Fibroblast of upper back skin (primary cell): Measurements from ENCODE around the gene KYAT1.

ENCODE experiments used
- DNase-seq: peaks from one replicate; pipeline ENCODE4 v3.0.0-alpha.2; 2013

The KYAT1 gene

GRCh38 chr9:128881884-128882676, at the start of gene KYAT1, which contains the start of gene LRRC8A:
TSS of gene KYAT1 (minus strand) at chr9:128881950. CDS start at chr9:128845405, 36,545 bp downstream.
TSS of gene LRRC8A (plus strand) at chr9:128882133. CDS start at chr9:128907165, 25,032 bp downstream.
- peak; percentile 95 for DNase-seq

GRCh38 chr9:128929560-128929959, 47.8 kb upstream of the KYAT1 start:
- no peak for DNase-seq

DNA sequence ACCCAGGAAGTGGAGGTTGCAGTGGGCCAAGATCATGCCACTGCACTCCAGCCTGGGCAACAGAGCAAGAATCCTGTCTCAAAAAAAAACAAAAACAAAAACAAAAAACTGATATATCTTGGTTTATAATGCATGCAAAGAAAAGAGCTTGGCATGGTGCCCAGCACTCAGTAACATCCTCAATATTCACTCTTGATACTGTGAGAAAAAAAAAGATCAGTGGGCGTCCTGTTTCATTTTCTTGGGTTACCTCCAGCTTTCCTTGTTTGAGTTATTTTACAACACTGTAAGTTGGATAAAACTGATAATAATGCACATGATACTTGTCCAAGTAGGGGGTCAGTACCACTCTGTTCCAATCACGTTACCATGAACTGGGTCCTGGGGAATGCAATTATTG, 46.9 kb upstream of the KYAT1 start:
- DNase-seq, result no peak

DNA sequence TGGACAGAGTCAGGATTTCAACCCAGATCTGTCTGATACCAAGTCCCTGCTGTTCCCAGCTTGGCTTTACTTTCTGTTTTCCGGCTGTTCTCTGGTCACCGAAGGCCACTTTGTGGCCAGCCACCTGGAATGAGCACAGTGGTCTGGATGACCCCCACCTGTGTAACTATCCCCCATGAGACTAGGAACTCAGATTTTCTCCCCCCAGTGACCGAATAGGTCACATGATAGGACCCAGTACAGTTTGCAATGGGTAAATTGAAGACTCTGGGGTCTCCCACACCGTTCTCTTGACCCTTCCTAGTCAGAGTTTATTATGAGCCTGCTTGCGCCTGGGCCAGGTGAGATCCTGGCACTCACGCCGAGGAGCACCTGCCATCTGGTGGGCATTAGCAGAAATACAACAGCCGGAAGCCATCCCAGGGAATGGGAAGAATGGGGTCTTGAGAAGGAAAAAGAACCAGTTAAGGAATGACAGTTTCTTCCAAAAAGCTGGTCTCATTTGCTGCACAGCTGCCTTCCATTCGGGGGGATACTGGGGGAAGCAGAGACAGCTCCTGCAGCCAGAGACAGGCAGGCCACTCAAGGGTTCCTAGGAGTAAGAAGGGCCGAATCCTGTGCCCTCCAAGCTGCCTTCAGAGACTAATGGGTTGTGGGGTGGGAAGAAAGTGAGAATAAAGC, 46.1 kb upstream of the KYAT1 start:
- DNase-seq, result peak; percentile 46

DNA sequence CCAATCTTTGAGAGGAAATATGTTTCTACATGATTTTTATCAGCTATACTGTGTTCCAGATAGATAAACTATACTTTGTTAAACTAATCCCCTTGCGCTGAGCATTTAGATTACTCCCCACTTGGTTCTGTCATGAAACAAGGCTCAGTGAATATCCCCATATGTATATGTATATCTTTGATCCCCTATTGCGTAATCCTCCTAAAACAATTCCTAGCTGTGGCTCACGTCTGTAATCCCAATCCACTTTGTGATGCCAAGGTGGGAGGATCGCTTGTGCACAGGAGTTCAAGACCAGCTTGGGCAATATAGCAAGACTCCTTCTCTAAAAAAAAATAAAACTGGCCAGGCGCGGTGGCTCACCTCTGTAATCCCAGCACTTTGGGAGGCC, 41.7 kb upstream of the KYAT1 start:
- no peak for DNase-seq

GRCh38 chr9:128921881-128922763, 40.4 kb upstream of the KYAT1 start:
- DNase-seq, result peak; percentile 61

GRCh38 chr9:128920381-128921058, 38.8 kb upstream of the KYAT1 start, which contains the start of gene PHYHD1:
TSS of gene PHYHD1 (plus strand) at chr9:128920982. CDS start at chr9:128922324, 1,342 bp downstream.
- peak; percentile 57 for DNase-seq

- DNase-seq, result no peak
Observed at GRCh38 chr9:128919402-128920089, 37.8 kb upstream of the KYAT1 start.

- DNase-seq, result no peak
Observed at GRCh38 chr9:128918921-128919320, 37.2 kb upstream of the KYAT1 start.

GRCh38 chr9:128917151-128917849, 35.5 kb upstream of the KYAT1 start:
- peak; percentile 69 for DNase-seq

GRCh38 chr9:128916745-128917144, 35.0 kb upstream of the KYAT1 start:
- no peak for DNase-seq

- DNase-seq, result no peak
Observed at GRCh38 chr9:128916204-128916603, 34.5 kb upstream of the KYAT1 start.

- DNase-seq, result no peak
Observed at GRCh38 chr9:128913995-128914772, 32.4 kb upstream of the KYAT1 start.

DNA sequence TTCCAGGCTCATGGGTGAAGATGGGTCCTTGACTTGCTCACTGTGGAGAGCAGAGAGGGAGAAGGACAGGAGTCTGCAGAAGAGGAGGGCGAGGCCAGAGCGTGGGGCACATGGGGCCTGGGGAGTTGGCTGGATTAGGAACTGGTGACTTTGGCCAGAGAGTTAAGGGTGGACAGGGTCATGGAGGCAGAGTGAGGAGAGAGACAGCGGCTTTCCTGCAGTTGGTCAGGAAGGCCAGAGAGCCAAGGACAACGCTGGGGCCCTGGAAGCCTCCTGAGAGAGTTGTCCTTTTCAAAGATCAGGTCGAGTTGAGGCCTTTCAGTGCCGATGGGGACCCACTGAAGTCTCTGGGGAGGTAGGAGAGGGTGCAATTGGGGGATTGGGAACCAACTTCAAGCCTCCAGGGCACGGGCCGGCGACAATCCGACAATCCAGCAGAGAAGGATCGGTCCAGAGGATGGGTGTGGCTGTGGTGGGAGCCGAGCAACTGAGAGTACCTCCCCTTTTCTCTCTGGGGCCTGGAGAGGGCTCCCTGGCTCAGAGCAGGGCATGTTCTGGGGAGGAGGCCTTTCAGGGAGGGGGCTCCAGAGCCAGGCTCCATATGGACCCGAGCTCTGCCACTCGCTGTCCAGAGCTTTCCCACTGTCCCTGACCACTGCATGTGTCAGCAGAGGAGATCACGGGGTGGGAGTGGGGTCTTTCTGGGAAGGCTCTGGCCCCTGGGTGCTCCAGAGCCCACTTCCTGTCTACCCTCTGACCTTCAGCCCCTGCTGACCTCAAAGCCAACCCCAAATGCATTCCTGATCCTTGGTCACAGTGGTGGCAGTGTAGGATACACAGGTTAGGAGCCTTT, 31.5 kb upstream of the KYAT1 start:
- DNase-seq, result no peak

DNA sequence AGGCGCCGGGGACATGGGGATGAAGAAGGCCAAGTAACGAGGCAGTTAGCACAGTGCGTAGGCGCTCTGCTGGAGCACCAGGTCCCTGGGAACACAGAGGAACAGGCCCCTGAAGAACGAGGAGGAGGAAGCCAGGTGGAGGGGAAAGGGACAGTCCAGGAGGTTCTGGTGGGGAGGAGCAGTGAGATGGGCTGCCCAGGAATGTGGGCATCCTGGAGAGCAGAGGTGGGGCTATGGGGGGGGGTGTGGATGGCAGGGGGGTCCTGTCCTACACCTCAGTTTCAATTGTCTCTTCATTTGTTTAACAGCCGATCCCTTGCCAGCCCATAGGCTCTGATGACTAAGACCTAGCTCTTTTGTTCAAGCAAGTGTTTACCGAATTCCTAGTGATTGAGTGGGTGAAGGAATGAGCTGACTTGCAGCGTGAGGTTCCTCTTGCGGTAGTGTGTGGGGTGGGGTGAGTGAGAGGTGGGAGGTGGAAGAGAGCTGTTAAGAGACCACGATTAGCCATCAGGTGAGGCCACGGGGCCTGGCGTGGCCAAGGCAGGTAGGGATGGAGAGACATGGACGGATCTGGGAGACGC, 30.6 kb upstream of the KYAT1 start:
- DNase-seq, result peak; percentile 86

DNA sequence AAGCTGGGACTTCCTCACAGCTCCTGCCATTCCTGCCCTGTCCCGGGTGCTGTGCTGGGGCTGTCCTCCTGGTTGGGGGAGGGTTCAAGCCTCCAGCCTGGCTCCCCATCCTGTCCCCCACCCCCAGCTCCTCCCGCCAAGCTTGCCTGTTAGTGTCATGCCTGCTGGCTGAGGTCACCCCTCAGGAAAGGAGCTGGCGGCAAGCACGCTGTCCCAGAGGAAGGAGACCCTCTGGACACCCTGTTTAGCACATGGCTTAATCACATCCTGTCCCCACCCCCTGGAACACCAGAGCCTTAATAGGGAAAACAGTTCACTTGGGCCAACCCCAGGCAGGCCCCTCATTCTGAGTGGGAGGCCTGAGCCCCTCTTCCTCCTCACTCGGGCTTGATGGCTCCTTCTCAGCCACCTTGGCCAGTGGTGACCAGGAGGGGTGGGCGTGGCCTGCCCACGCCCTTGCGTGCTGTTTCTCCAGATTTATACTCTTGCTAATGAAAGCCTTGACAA, 29.8 kb upstream of the KYAT1 start:
- DNase-seq, result peak; percentile 82

DNA sequence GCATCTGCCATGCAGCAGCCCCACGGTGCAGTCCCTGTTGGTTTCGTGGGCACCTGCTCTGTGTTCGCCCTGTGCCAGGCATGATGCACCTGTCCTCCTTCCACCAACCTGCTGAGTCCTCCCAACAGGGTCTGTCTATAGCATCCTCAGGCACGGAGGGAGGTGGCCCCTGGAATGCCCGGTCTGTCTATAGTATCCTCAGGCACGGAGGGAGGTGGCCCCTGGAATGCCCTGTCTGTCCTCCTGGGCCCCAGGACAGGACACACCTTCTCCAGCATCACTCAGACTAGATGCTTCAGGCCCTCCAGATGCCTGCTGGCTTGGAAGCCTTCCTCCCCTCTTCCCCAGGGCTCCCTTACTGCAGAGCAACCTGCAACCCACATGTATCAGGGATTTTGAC, 29.2 kb upstream of the KYAT1 start:
- DNase-seq, result no peak

GRCh38 chr9:128909859-128910258, 28.1 kb upstream of the KYAT1 start:
- no peak for DNase-seq

GRCh38 chr9:128908372-128908771, 26.6 kb upstream of the KYAT1 start:
- no peak for DNase-seq
